Liver (tissue), 9 donors: Measurements from ENCODE around the gene FAM241A. TPM values are rescaled to one million over a fixed set of nuclear protein-coding genes. Genes with fewer than 3 reads are reported as not detected.

Experiments used
- DNase-seq: peaks from one replicate; pipeline ENCODE4 v3.0.0-alpha.2; 2017; ENCODE audit warnings: low spot score
- H3K27ac ChIP-seq, 2 donors: one replicate each; pipeline ENCODE4 v1.7.0; 2013; ENCODE audit warnings: inconsistent platforms in 2 of 2, low read length in 2 of 2, control low read depth in 1 of 2, low read depth in 1 of 2, mild to moderate bottlenecking in 1 of 2
- H3K27me3 ChIP-seq, 4 donors: one replicate each; pipeline versions ENCODE4 v1.6.1 to v1.7.0; 2013; ENCODE audit warnings: low read length in 3 of 4, inconsistent platforms in 1 of 4, mild to moderate bottlenecking in 1 of 4, moderate library complexity in 1 of 4; ENCODE audit not compliant: control insufficient read depth in 4 of 4, insufficient read depth in 4 of 4
- H3K36me3 ChIP-seq, 4 donors: one replicate each; pipeline versions ENCODE4 v1.6.1 to v1.7.0; 2013; ENCODE audit warnings: low read length in 3 of 4, mild to moderate bottlenecking in 3 of 4, low read depth in 1 of 4, moderate library complexity in 1 of 4; ENCODE audit not compliant: control insufficient read depth in 4 of 4, insufficient read depth in 3 of 4
- H3K4me1 ChIP-seq, 4 donors: one replicate each; pipeline versions ENCODE4 v1.6.1 to v1.7.0; 2013; ENCODE audit warnings: low read length in 3 of 4, mild to moderate bottlenecking in 3 of 4, moderate library complexity in 1 of 4; ENCODE audit not compliant: control insufficient read depth in 4 of 4, insufficient read depth in 4 of 4
- H3K4me3 ChIP-seq, 3 donors: one replicate each; pipeline versions ENCODE4 v1.6.1 to v1.7.0; 2013; ENCODE audit warnings: low read length in 3 of 3, control low read depth in 1 of 3, low read depth in 1 of 3, mild to moderate bottlenecking in 1 of 3
- H3K9ac ChIP-seq, 2 donors: one replicate each; pipeline ENCODE4 v1.7.0; 2013; ENCODE audit warnings: low read length in 2 of 2, mild to moderate bottlenecking in 2 of 2, moderate library complexity in 2 of 2, control low read depth in 1 of 2, low read depth in 1 of 2
- H3K9me3 ChIP-seq, 4 donors: one replicate each; pipeline versions ENCODE4 v1.6.1 to v1.7.0; 2013; ENCODE audit warnings: low read length in 3 of 4; ENCODE audit not compliant: control insufficient read depth in 4 of 4
- EGR1 ChIP-seq, 2 donors: IDR thresholded peaks; 2 replicates each; pipeline ENCODE4 v1.6.1; 2016 to 2018; ENCODE audit warnings: antibody characterized with exemption in 2 of 2, low read depth in 2 of 2
- FOXA1 ChIP-seq: IDR thresholded peaks from 2 replicates; pipeline ENCODE4 v1.6.1; 2016; ENCODE audit warnings: antibody characterized with exemption
- FOXA2 ChIP-seq: IDR thresholded peaks from 2 replicates; pipeline ENCODE4 v1.6.1; 2016; ENCODE audit warnings: antibody characterized with exemption
- GABPA ChIP-seq, 2 donors: IDR thresholded peaks in 1 of 2; conservative IDR thresholded peaks in 1 of 2; 2 replicates each; pipeline ENCODE4 v1.6.1; 2016; ENCODE audit warnings: antibody characterized with exemption in 2 of 2, mild to moderate bottlenecking in 1 of 2, moderate library complexity in 1 of 2
- HNF4A ChIP-seq, 2 donors: conservative IDR thresholded peaks; 2 replicates each; pipeline ENCODE4 v1.6.1; 2016; ENCODE audit warnings: antibody characterized with exemption in 2 of 2, mild to moderate bottlenecking in 2 of 2
- HNF4G ChIP-seq: IDR thresholded peaks from 2 replicates; pipeline ENCODE4 v1.6.1; 2016; ENCODE audit warnings: antibody characterized with exemption
- JUND ChIP-seq, 2 donors: IDR thresholded peaks; 2 replicates each; pipeline ENCODE4 v1.6.1; 2016; ENCODE audit warnings: antibody characterized with exemption in 2 of 2
- NR2F2 ChIP-seq: IDR thresholded peaks from 2 replicates; pipeline ENCODE4 v1.6.1; 2016; ENCODE audit warnings: antibody characterized with exemption
- RAD21 ChIP-seq, 2 donors: IDR thresholded peaks; 2 replicates each; pipeline ENCODE4 v1.6.1; 2016; ENCODE audit warnings: antibody characterized with exemption in 2 of 2, mild to moderate bottlenecking in 2 of 2
- RXRA ChIP-seq, 2 donors: IDR thresholded peaks; 2 replicates each; pipeline ENCODE4 v1.6.1; 2017 to 2018; ENCODE audit warnings: antibody characterized with exemption in 2 of 2, mild to moderate bottlenecking in 1 of 2
- SP1 ChIP-seq: IDR thresholded peaks from 2 replicates; pipeline ENCODE4 v1.6.1; 2018; ENCODE audit warnings: antibody characterized with exemption, mild to moderate bottlenecking
- TAF1 ChIP-seq: conservative IDR thresholded peaks from 2 replicates; pipeline ENCODE4 v1.6.1; 2016; ENCODE audit warnings: antibody characterized with exemption, mild to moderate bottlenecking
- YY1 ChIP-seq: IDR thresholded peaks from 2 replicates; pipeline ENCODE4 v1.6.1; 2016; ENCODE audit warnings: antibody characterized with exemption, mild to moderate bottlenecking
- WGBS: extraction: QIAGEN DNeasy Blood & Tissue Kit; methylation state at CpG from one replicate; pipeline ENCODE4 v1.1.7; 2013; 5-methylcytosine and 5-hydroxymethylcytosine counted together
- polyA plus RNA-seq, 2 donors: library from polyadenylated mRNA; stranded (reverse) in 1 of 2; unstranded in 1 of 2; fragments of 200-250 nt in 1 of 2; fragments of >200 nt in 1 of 2; fragmentation: Nextera tagmentation in 1 of 2; extraction: Ambion mirVana in 1 of 2; gene quantifications; one replicate each; pipeline versions ENCODE4 v1.2.1 to v1.2.3, GENCODE V29; 2013 to 2015
- total RNA-seq, 2 donors: library from RNA; depleted of rRNA; stranded (reverse); fragments of >200 nt; gene quantifications; one replicate each; pipeline ENCODE4 v1.2.3, GENCODE V29; 2014
- TF ChIP-seq, protein P1 (sequence below): fragments of 150-350 bp; IDR thresholded peaks from 2 replicates; pipeline ENCODE4 v1.5.1; 2017; ENCODE audit warnings: improper control_type of control experiment, low read depth, low read length; ENCODE audit not compliant: missing input control
- TF ChIP-seq, protein P2 (sequence below): IDR thresholded peaks from 2 replicates; pipeline ENCODE4 v1.6.1; 2016; ENCODE audit warnings: antibody characterized with exemption
- TF ChIP-seq, protein P3 (sequence below): IDR thresholded peaks from 2 replicates; pipeline ENCODE4 v1.6.1; 2016; ENCODE audit warnings: antibody characterized with exemption
- TF ChIP-seq, protein P4 (sequence below): IDR thresholded peaks from 2 replicates; pipeline ENCODE4 v1.6.1; 2016; ENCODE audit warnings: antibody characterized with exemption, mild to moderate bottlenecking
- TF ChIP-seq, protein P5 (sequence below): IDR thresholded peaks from 2 replicates; pipeline ENCODE4 v1.6.1; 2016; ENCODE audit warnings: antibody characterized with exemption
- donor health status: healthy.
- donor health status: healthy.
- donor health status: healthy.
- donor health status: healthy.
- donor health status: healthy.

Gene FAM241A
- total and polyA plus RNA-seq, 4 donors: 1.1 to 2.3 (median 1.7) TPM

DNA sequence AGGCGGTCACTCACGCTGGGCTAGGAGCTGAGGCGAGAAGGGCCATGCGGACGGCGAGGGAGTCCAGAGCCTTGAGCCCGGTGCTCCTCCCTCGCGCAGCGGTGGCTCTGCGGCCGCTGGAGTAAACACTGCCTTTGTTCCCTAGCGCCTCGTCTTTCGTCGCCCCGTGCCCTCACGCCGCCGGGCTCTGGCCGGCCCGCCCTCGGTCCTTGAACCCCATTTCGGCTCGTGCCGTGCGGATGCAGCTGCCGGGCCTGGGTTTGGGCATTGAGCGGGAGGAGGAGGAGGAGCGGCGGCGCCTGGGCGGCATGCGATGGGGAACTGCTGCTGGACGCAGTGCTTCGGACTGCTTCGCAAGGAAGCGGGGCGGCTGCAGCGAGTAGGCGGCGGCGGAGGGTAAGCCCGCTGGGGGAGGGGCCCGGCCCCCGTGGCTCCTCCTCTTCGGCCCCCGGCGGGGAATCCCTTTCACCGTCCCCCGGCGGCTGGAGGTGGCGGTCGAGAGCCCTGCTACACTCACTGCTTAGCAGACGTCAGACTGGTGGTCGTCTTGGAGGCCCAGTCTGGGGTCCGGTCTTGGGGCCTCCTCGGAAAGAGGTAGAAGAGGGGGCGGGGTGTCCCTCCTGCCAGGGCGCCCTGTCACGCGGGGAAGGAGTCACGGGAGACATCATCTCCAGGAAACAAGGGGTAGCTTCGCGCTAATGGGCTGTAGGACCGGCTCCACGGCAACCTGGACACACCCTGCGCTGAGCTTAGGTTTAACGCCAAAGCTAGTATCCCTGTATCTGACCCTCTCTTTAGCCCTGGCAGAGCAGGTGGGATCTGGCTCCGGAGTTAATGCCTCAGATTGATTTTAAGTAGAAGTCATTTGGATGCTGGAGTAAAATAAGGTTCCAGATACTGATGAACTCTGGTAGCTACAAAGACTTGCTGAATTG, 86.8 kb downstream of the FAM241A start, which contains the start of gene AP1AR:
Gene AP1AR, plus strand, starts transcription at position 9 of the 935 bp plus-strand sequence. Its CDS starts 305 bp downstream, at position 314.
- Histone ChIP-seq H3K4me1 (peaks cover 2 to 14% (median 9%) of the 10 kb centered on the region in 4 donors), H3K4me3 (peak within 1 kb of the TSS; percentile 80 to 95 (median 95)), H3K27ac (peak within 1 kb of the TSS; percentile 97 to 100), H3K36me3 (no peaks in the 10 kb centered on the region), H3K9ac (peak within 1 kb of the TSS; percentile 93 to 98), H3K9me3 (no peaks in the 10 kb centered on the region), H3K27me3 (no peaks in the 10 kb centered on the region)
- TF ChIP-seq TAF1: peak; percentile 72
- no peak for TF ChIP-seq NR2F2
- no peak for TF ChIP-seq GABPA (IDR thresholded peaks at IDR 0.05 in 1 of 2, conservative IDR thresholded peaks at IDR 0.05 in 1 of 2)
- TF ChIP-seq, protein P1, sequence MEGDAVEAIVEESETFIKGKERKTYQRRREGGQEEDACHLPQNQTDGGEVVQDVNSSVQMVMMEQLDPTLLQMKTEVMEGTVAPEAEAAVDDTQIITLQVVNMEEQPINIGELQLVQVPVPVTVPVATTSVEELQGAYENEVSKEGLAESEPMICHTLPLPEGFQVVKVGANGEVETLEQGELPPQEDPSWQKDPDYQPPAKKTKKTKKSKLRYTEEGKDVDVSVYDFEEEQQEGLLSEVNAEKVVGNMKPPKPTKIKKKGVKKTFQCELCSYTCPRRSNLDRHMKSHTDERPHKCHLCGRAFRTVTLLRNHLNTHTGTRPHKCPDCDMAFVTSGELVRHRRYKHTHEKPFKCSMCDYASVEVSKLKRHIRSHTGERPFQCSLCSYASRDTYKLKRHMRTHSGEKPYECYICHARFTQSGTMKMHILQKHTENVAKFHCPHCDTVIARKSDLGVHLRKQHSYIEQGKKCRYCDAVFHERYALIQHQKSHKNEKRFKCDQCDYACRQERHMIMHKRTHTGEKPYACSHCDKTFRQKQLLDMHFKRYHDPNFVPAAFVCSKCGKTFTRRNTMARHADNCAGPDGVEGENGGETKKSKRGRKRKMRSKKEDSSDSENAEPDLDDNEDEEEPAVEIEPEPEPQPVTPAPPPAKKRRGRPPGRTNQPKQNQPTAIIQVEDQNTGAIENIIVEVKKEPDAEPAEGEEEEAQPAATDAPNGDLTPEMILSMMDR: peak; percentile 12
- WGBS: under 1% methylated on average over 70 of the region's 70 CpGs
- peak; percentile 80 for DNase-seq

DNA sequence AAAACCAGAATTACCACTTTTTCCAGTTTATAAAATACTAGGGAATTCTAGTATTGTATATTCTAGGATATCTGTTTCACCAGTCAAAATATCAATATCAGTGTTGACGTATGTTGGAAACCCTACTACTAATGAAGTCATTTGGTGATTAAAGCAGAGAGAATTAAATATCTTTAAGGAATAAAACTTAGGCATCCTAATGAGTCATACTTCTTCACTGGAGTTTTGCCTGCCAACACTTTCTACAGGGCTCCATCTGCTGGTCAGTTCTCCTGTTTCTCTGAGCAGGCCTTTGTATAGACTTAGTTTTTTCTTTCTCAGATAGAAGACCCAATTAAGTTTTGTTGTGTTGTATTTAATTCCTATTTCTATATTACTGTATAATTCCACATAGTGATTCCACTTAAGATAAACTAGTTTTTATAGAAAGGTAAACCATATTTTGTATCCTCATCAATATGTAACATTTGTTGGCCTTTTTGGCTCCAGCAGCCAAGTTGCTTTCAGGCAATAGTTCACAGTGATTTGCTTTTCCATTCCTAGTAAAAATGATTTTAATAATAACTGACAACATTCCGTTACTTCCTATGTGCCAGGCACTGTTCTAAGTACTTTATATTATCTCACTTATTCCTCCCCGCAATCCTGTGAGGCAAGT, 89.8 kb downstream of the FAM241A start:
- no peak overlapping the region for H3K27ac ChIP-seq
- no peak overlapping the region for H3K9ac ChIP-seq
- H3K4me1 ChIP-seq: peaks cover 2 to 18% (median 9%) of the 10 kb centered on the region in 4 donors
- no peak overlapping the region for H3K4me3 ChIP-seq
- no peaks in the 10 kb centered on the region for H3K36me3 ChIP-seq
- H3K9me3 ChIP-seq: no peaks in the 10 kb centered on the region
- TF ChIP-seq EGR1 (IDR thresholded peaks at IDR 0.05; ENCODE audit: low read depth in 2 of 2) (no peak), YY1 (no peak), SP1 (no peak), HNF4G (no peak), FOXA1 (no peak), NR2F2 (no peak), RAD21 (IDR thresholded peaks at IDR 0.05) (peak; percentile 87 to 88), FOXA2 (no peak), HNF4A (conservative IDR thresholded peaks at IDR 0.05) (no peak), GABPA (IDR thresholded peaks at IDR 0.05 in 1 of 2, conservative IDR thresholded peaks at IDR 0.05 in 1 of 2) (no peak), JUND (IDR thresholded peaks at IDR 0.05) (peak; percentile 94 to 95), RXRA (IDR thresholded peaks at IDR 0.05) (no peak), TAF1 (no peak)
- TF ChIP-seq, protein P1: peak; percentile 73
- TF ChIP-seq, protein P2, sequence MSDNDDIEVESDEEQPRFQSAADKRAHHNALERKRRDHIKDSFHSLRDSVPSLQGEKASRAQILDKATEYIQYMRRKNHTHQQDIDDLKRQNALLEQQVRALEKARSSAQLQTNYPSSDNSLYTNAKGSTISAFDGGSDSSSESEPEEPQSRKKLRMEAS: no peak
- TF ChIP-seq, protein P3, sequence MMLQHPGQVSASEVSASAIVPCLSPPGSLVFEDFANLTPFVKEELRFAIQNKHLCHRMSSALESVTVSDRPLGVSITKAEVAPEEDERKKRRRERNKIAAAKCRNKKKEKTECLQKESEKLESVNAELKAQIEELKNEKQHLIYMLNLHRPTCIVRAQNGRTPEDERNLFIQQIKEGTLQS: peak; percentile 27
- TF ChIP-seq, protein P4, sequence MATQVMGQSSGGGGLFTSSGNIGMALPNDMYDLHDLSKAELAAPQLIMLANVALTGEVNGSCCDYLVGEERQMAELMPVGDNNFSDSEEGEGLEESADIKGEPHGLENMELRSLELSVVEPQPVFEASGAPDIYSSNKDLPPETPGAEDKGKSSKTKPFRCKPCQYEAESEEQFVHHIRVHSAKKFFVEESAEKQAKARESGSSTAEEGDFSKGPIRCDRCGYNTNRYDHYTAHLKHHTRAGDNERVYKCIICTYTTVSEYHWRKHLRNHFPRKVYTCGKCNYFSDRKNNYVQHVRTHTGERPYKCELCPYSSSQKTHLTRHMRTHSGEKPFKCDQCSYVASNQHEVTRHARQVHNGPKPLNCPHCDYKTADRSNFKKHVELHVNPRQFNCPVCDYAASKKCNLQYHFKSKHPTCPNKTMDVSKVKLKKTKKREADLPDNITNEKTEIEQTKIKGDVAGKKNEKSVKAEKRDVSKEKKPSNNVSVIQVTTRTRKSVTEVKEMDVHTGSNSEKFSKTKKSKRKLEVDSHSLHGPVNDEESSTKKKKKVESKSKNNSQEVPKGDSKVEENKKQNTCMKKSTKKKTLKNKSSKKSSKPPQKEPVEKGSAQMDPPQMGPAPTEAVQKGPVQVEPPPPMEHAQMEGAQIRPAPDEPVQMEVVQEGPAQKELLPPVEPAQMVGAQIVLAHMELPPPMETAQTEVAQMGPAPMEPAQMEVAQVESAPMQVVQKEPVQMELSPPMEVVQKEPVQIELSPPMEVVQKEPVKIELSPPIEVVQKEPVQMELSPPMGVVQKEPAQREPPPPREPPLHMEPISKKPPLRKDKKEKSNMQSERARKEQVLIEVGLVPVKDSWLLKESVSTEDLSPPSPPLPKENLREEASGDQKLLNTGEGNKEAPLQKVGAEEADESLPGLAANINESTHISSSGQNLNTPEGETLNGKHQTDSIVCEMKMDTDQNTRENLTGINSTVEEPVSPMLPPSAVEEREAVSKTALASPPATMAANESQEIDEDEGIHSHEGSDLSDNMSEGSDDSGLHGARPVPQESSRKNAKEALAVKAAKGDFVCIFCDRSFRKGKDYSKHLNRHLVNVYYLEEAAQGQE: no peak
- TF ChIP-seq, protein P5, sequence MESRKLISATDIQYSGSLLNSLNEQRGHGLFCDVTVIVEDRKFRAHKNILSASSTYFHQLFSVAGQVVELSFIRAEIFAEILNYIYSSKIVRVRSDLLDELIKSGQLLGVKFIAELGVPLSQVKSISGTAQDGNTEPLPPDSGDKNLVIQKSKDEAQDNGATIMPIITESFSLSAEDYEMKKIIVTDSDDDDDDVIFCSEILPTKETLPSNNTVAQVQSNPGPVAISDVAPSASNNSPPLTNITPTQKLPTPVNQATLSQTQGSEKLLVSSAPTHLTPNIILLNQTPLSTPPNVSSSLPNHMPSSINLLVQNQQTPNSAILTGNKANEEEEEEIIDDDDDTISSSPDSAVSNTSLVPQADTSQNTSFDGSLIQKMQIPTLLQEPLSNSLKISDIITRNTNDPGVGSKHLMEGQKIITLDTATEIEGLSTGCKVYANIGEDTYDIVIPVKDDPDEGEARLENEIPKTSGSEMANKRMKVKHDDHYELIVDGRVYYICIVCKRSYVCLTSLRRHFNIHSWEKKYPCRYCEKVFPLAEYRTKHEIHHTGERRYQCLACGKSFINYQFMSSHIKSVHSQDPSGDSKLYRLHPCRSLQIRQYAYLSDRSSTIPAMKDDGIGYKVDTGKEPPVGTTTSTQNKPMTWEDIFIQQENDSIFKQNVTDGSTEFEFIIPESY: no peak
- WGBS: 49% methylated on average over 3 of the region's 3 CpGs
- DNase-seq: peak; percentile 55
- H3K27me3 ChIP-seq: no peaks in the 10 kb centered on the region
